Smooth muscle cell of the brain vasculature (primary cell): ENCODE results near the gene IFNGR1.
"Not testable (repeated sequence)": the region's sequence is repeated elsewhere in the genome, so short reads cannot be mapped to it uniquely, and the experiment has no call there.

ENCODE experiments used
- DNase-seq: peaks from one replicate; pipeline ENCODE4 v3.0.0-alpha.2; 2012; ENCODE audit warnings: low read depth, low spot score

IFNGR1 gene

DNA sequence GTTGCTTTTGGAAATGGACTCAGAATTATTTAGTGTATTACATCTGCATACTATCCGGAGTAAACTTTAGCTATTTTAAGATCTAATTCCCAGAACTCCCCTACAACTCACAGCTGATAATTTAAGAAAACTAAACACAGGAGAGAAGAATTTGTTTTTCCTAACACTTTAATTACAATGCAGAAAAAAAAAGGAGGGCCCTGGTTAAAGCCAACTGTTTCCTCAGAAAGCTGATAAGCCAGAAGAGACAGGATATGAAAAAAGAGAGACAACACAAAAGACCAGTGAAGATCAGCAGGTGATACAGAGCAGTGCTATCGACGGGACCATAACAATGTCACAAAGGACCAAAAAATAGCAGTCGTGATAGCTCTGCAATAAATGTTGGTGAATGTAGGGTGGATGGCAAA is 5.8 kb downstream of the IFNGR1 start:
- no peak for DNase-seq

- no peak for DNase-seq
Observed at GRCh38 chr6:137211910-137212309, 7.3 kb downstream of the IFNGR1 start.

DNA sequence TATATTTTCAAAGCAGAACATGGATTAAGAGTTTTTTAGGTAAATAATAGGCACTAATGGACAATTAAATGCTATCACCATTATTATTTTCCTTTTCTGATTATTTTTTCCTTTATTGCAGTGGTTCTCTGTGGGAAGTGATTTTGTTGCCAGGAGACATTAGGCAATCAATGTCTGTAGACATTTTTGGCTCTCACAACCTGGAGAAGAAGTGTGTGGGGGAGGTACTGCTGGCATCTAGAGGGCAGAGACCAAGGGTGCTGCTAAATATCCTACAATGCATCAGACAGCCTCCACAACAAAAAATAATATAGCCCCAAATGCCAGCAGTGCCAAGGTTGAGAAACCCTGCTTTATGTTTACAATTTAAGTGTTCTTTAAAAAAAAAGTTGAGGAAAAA is 8.3 kb downstream of the IFNGR1 start:
- no peak for DNase-seq

DNA sequence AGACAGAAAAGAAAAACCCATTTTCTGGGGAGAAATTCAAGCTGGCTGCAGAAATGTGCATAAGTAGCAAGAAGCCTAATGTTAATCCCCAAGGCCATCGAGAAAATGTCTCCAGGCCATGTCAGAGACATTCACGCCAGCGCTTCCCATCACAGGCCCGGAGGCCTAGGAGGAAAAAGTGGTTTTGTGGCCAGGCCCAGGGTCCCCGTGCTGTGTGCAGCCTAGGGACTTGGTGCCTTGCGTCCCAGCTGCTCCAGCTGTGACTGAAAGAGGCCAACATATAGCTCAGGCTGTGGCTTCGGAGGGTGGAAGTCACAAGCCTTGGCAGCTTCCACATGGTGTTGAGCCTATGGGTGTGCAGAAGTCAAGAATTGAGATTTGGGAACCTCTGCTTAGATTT is 10.9 kb downstream of the IFNGR1 start:
- DNase-seq: no peak

DNA sequence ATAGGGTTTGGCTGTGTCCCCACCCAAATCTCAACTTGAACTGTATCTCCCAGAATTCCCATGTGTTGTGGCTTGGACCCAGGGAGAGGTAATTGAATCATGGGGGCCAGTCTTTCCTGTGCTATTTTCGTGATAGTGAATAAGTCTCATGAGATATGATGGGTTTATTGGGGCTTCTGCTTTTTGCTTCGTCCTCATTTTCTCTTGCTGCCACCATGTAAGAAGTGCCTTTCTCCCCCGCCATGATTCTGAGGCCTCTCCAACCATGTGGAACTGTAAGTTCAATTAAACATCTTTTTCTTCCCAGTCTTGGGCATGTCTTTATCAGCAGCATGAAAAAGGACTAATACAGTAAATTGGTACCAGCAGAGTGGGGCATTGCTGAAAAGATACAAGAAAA is 11.7 kb downstream of the IFNGR1 start:
- DNase-seq: not testable (repeated sequence)

- DNase-seq: no peak
Observed at GRCh38 chr6:137206577-137206976, 12.6 kb downstream of the IFNGR1 start.

- DNase-seq: no peak
Observed at GRCh38 chr6:137203256-137203655, 15.9 kb downstream of the IFNGR1 start.

GRCh38 chr6:137202078-137202477 is 17.1 kb downstream of the IFNGR1 start:
- no peak for DNase-seq

GRCh38 chr6:137201006-137201405 is 18.2 kb downstream of the IFNGR1 start:
- DNase-seq: no peak

GRCh38 chr6:137200288-137200687 is 18.9 kb downstream of the IFNGR1 start:
- no peak for DNase-seq

DNA sequence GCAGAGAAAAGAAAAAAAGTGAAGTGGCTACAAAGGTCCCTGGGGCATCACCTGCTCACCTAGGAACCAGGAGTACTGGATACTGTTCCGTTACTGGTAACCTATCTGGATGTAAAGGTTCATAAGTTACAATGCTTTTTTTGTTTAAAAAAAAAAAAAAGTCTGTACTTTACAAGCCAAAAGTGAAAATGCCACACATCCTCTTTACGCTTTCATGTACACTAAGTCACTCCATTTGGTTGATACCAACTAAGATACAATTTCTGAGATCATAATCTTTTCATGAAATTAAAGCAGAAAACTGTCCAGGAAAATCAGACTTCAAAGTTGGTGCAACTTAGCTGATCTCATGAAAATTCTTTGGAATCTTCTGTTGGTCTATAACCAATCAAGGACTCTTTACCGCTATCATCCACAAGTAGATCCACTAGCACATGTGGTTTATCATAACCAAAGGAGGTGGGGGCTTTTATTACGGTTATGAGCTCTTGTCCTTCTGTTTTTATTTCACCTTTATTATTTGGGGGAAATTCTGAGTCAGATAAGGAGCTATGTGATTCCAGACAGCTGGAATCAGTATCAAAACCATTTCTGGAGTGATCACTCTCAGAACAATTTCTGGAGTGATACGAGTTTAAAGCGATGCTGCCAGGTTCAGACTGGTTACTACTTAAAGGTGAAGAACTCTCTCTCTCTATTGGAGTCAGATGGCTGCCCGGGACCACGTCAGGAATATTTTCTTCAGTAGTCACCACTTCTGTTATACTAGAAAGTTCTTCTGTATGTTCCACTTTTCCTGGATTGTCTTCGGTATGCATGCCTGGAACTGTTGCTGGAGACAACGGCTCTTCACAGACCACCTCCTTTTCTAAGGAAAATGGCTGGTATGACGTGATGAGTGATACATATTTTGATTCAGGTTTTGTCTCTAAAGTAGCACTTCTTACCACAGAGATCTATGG is 21.2 kb downstream of the IFNGR1 start:
- no peak for DNase-seq

DNA sequence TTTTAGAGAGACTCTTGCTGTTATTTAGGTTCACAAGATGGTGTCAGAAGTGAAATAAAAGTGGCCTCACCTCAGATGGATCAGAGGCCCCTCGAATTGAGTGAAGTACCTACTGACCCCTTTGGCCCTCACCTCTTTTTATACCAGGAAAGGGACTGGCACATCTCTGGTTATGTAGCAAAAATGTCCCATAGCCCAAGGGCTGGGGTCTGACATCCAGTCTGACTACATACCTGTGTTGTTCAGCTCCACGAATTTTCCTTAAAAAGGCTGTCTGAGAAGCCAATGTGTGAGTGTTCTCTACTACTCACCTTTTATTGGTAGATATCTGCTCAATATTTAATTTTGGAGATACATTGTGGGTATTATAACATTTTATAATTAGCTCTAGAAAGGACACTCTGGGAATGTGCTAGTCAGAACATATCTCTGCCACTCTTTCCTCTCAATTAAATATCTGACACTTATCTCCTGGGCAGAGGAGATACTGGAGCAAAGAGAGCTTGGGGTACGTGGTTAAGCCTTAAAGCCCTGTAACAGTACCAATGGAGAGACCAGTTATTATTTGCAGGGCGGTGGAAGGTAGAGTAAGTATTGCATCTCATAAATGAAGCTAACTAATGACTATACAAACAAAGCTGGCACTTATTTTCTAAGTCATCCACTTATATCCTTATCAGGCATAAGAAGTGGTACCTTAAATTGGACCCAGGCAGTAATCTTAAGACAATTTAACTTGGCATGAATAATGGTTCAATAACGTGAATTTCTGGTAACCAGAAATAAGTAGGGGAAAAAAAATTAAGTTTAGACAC is 25.7 kb downstream of the IFNGR1 start:
- DNase-seq: no peak

- no peak for DNase-seq
Observed at GRCh38 chr6:137192821-137193220, 26.4 kb downstream of the IFNGR1 start.

DNA sequence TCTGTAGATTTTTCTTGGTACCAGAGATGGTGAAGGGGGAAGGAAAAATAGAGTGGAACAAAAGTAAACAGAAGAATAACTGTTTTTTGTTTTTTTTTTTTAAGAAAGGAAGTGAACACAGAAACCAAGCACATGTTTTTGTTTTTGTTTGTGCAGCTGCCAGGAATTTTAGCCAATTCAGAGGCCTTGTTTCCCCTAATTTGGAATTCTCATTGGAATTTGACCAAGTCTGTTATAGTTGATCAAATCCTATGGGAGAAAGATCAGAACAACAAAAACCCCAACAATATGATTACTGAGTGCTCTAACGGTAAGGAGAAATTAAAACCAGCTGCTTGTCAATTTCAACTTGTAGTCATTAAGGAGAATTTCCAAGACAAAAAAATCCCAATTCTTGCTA is 27.5 kb downstream of the IFNGR1 start:
- no peak for DNase-seq

- DNase-seq: no peak
Observed at GRCh38 chr6:137191236-137191635, 27.9 kb downstream of the IFNGR1 start.

DNA sequence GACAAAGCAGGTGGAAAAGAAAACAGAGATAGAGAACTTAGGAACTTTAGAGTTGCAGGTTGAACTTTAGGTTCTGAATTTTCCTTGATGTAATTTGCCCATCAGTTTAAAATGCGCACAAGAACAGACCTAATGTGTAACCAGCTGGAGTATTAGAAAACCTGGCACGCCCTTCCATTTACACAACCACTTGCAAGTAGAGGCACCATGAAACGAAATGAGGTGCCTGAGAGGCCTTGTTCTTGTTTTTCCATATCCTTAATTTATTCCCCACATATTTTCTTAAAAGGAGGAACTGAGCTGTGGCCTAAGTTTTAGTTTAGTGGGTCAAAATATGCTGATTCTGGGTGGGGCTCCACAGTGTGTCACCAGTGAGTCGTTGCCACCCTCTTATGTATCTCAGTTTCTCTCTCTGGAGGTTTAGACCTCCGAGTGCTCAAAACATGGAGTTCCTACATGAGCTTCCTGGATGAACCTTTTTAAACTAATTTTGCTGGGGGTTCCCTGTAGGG is 28.5 kb downstream of the IFNGR1 start:
- DNase-seq: no peak

DNA sequence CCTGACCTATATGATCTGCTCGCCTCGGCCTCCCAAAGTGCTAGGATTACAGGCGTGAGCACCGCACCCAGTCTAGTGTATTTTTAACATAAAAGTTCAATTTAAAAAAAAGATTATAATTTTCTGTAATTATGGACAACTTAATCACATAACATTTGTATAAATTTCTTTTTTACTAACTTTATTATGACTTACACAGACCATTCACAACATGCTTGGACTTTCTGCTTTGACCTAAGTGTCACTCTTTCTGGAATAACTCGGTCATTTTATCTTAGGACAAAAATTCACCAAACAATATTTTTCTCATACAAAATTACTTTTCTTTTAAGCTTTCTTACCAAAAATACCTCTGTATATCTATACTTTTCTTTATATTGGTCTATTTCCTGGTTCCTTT is 30.3 kb downstream of the IFNGR1 start:
- DNase-seq: no peak

DNA sequence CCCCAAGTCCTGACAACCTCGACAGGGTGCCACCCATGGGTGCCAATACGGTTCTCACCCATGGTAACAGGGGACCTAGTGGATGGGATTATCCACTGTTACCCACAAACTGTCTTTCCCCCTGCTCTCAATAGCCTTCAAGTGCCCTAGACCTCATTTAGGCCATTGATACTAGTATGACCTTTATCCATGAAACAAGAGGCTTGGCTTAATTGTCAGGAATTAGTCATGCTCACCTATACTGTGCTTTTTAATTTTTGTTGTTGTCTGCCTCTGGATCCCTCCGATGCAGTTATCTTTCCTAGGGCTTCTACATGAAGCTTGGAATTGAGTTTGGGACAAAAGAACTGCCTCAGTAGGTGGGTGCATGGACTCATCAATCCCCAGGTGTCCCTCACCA is 33.9 kb downstream of the IFNGR1 start:
- no peak for DNase-seq

- no peak for DNase-seq
Observed at GRCh38 chr6:137182654-137183073, 36.5 kb downstream of the IFNGR1 start.

- no peak for DNase-seq
Observed at GRCh38 chr6:137181891-137182653, 37.1 kb downstream of the IFNGR1 start.

- no peak for DNase-seq
Observed at GRCh38 chr6:137177611-137178010, 41.6 kb downstream of the IFNGR1 start.

GRCh38 chr6:137176729-137177128 is 42.5 kb downstream of the IFNGR1 start:
- no peak for DNase-seq
